RWPE1 (cell line): ENCODE results near the gene CTNNA2.

Source experiments
- CTCF ChIA-PET: fragments of 350-600 bp; sonication (Branson Sonifier 250); formaldehyde crosslinking; extraction: SDS; loops from one replicate; lab custom pipeline; 2021; lab: Yijun Ruan, JAX
- POLR2A ChIA-PET: fragments of 400-600 bp; formaldehyde crosslinking; extraction: SDS; loops from one replicate; lab custom pipeline; 2020; ENCODE audit warnings: antibody characterized with exemption; ENCODE audit not compliant: low non-redundant PET; lab: Yijun Ruan, JAX
- DNase-seq: peaks from one replicate; pipeline ENCODE4 v3.0.0; 2012; ENCODE audit warnings: low spot score
- H3K27ac ChIP-seq: fragments of 450-650 bp; 2 replicates; pipeline ENCODE4 v1.5.1; 2017
- CTCF ChIP-seq: fragments of 450-650 bp; conservative IDR thresholded peaks from 2 replicates; pipeline ENCODE4 v1.5.1; 2017; ENCODE audit warnings: low read depth, mild to moderate bottlenecking

CTNNA2 gene

GRCh38 chr2:79782576-79783452 is 270.0 kb downstream of the CTNNA2 start:
- POLR2A ChIA-PET = no interaction called here

GRCh38 chr2:79788952-79789651 is 276.3 kb downstream of the CTNNA2 start:
- H3K27ac ChIP-seq = no peak overlapping the region
- no peak for TF ChIP-seq CTCF
- CTCF ChIA-PET = no interaction called here
- no peak for DNase-seq
- POLR2A ChIA-PET = no interaction called here

More at GRCh38 chr2:79782576-79783452, 270.0 kb downstream of the CTNNA2 start:
- no peak for DNase-seq
- CTCF ChIA-PET = no interaction called here
- TF ChIP-seq CTCF = no peak
- no peak overlapping the region for H3K27ac ChIP-seq

- CTCF ChIA-PET = no interaction called here
- DNase-seq = no peak
- POLR2A ChIA-PET = no interaction called here
- H3K27ac ChIP-seq = no peak overlapping the region
- TF ChIP-seq CTCF = no peak
Observed at GRCh38 chr2:79789811-79790210, 277.0 kb downstream of the CTNNA2 start.

GRCh38 chr2:79792090-79792489 is 279.2 kb downstream of the CTNNA2 start:
- POLR2A ChIA-PET = no interaction called here
- CTCF ChIA-PET = interaction anchor here (0.5 kb wide), 1 partner anchor 14 kb away, joined by 3 read pairs; no protein-coding TSS in a partner anchor
- H3K27ac ChIP-seq = no peak overlapping the region
- no peak for TF ChIP-seq CTCF
- DNase-seq = no peak

GRCh38 chr2:79793006-79793405 is 280.2 kb downstream of the CTNNA2 start:
- CTCF ChIA-PET = interaction anchor here (0.7 kb wide), 1 partner anchor 70 kb away, joined by 3 read pairs; no protein-coding TSS in a partner anchor
- no peak for DNase-seq

More at GRCh38 chr2:79793006-79793405, 280.2 kb downstream of the CTNNA2 start:
- no peak for TF ChIP-seq CTCF
- no peak overlapping the region for H3K27ac ChIP-seq
- POLR2A ChIA-PET = interaction anchor here (0.5 kb wide), 1 partner anchor 9 kb away, joined by 3 read pairs; no protein-coding TSS in a partner anchor
